IMR-90 (cell line): ENCODE measurements around the gene PPP1R9A. TPM values are rescaled to one million over a fixed set of nuclear protein-coding genes. Genes with fewer than 3 reads are reported as not detected.

ENCODE experiments used
- ATAC-seq: fragments of 200-7000 bp; cut with Tn5 transposase; 2 replicates; pipeline ENCODE4 v1.9.1; 2020; ENCODE audit warnings: low read depth, mild to moderate bottlenecking, moderate library complexity
- BruUV-seq: library from RNA; stranded (reverse); fragments of 400-500 nt; replicated peaks from 2 replicates; lab custom pipeline; 2021; lab: Mats Ljungman, UMichigan
- CTCF ChIA-PET: fragments of 300-600 bp; formaldehyde crosslinking; extraction: SDS; loops from one replicate; lab custom pipeline; 2021; ENCODE audit warnings: antibody characterized with exemption; lab: Yijun Ruan, JAX
- POLR2A ChIA-PET: fragments of 300-600 bp; sonication (Branson Sonifier 250); formaldehyde crosslinking; loops from one replicate; lab custom pipeline; 2022; ENCODE audit warnings: antibody characterized with exemption; ENCODE audit not compliant: unreplicated experiment; lab: Charles Lee
- DNase-seq: peaks from one replicate; pipeline ENCODE4 v3.0.0; 2013
- H2AFZ ChIP-seq: replicated peaks from 2 replicates; pipeline ENCODE3; 2013; ENCODE audit warnings: low read length, mild to moderate bottlenecking; ENCODE audit not compliant: poor library complexity
- H2AK5ac ChIP-seq: 2 replicates; pipeline ENCODE4 v1.6.1; 2013; ENCODE audit warnings: low read depth, low read length, inconsistent platforms
- H2AK9ac ChIP-seq: replicated peaks from 2 replicates; pipeline ENCODE3; 2013; ENCODE audit warnings: mild to moderate bottlenecking, low read depth, low read length, moderate library complexity; ENCODE audit not compliant: poor library complexity
- H2BK120ac ChIP-seq: 2 replicates; pipeline ENCODE4 v1.6.1; 2013; ENCODE audit warnings: low read depth, low read length, inconsistent platforms
- H2BK15ac ChIP-seq: 3 replicates; pipeline ENCODE4 v1.6.1; 2013; ENCODE audit warnings: low read depth, low read length, inconsistent platforms
- H2BK20ac ChIP-seq: 2 replicates; pipeline ENCODE4 v1.6.1; 2013; ENCODE audit warnings: low read depth, mild to moderate bottlenecking, inconsistent platforms, low read length, moderate library complexity
- H2BK5ac ChIP-seq: 2 replicates; pipeline ENCODE4 v1.6.1; 2013; ENCODE audit warnings: mild to moderate bottlenecking, low read depth, low read length, inconsistent platforms; ENCODE audit not compliant: poor library complexity, severe bottlenecking
- H3K14ac ChIP-seq: replicated peaks from 2 replicates; pipeline ENCODE4 v1.6.1; 2013; ENCODE audit warnings: low read depth, low read length, inconsistent platforms
- H3K18ac ChIP-seq: 2 replicates; pipeline ENCODE4 v1.6.1; 2013; ENCODE audit warnings: low read depth, low read length, control low read depth
- H3K23ac ChIP-seq: 2 replicates; pipeline ENCODE4 v1.6.1; 2013; ENCODE audit warnings: low read depth, low read length, inconsistent platforms
- H3K27ac ChIP-seq: 2 replicates; pipeline ENCODE4 v1.5.1; 2013; ENCODE audit warnings: mild to moderate bottlenecking, control low read depth, low read length; ENCODE audit not compliant: insufficient read depth
- H3K27me3 ChIP-seq: 2 replicates; pipeline ENCODE4 v1.6.1; 2013; ENCODE audit warnings: low read length; ENCODE audit not compliant: control insufficient read depth, insufficient read depth
- H3K36me3 ChIP-seq: 2 replicates; pipeline ENCODE4 v1.6.1; 2013; ENCODE audit warnings: low read length, mixed read lengths; ENCODE audit not compliant: control insufficient read depth, insufficient read depth
- H3K4ac ChIP-seq: 2 replicates; pipeline ENCODE4 v1.6.1; 2013; ENCODE audit warnings: low read depth, low read length, inconsistent platforms
- H3K4me1 ChIP-seq: 2 replicates; pipeline ENCODE4 v1.6.1; 2013; ENCODE audit warnings: low read length, mixed read lengths; ENCODE audit not compliant: control insufficient read depth, insufficient read depth
- H3K4me2 ChIP-seq: 2 replicates; pipeline ENCODE4 v1.6.1; 2013; ENCODE audit warnings: low read depth, mild to moderate bottlenecking, control low read depth, low read length, moderate library complexity
- H3K4me3 ChIP-seq: 2 replicates; pipeline ENCODE4 v1.5.1; 2013; ENCODE audit warnings: low read depth, mild to moderate bottlenecking, control low read depth, low read length, moderate library complexity; ENCODE audit not compliant: insufficient read depth
- H3K56ac ChIP-seq: 2 replicates; pipeline ENCODE4 v1.6.1; 2013; ENCODE audit warnings: low read length, inconsistent platforms; ENCODE audit not compliant: insufficient read depth; ENCODE audit errors: extremely low read depth
- H3K79me1 ChIP-seq, 2 experiments: 2 replicates each; pipeline ENCODE4 v1.6.1; 2013; ENCODE audit warnings: low read length in 2 of 2, inconsistent platforms in 1 of 2, low read depth in 1 of 2
- H3K9ac ChIP-seq: 2 replicates; pipeline ENCODE4 v1.6.1; 2013; ENCODE audit warnings: low read depth, low read length, control low read depth
- H3K9me1 ChIP-seq: 2 replicates; pipeline ENCODE4 v1.6.1; 2013; ENCODE audit warnings: low read length, inconsistent platforms; ENCODE audit not compliant: insufficient read depth
- H3K9me3 ChIP-seq: 2 replicates; pipeline ENCODE4 v1.6.1; 2013; ENCODE audit warnings: low read length; ENCODE audit not compliant: control insufficient read depth, insufficient read depth
- H4K20me1 ChIP-seq: 2 replicates; pipeline ENCODE4 v1.6.1; 2013; ENCODE audit warnings: low read length, inconsistent platforms; ENCODE audit not compliant: insufficient read depth
- H4K5ac ChIP-seq: 2 replicates; pipeline ENCODE4 v1.6.1; 2013; ENCODE audit warnings: mild to moderate bottlenecking, low read depth, low read length, control low read depth
- H4K8ac ChIP-seq, 2 experiments: 2 replicates each; pipeline ENCODE4 v1.6.1; 2013; ENCODE audit warnings: low read depth in 2 of 2, low read length in 2 of 2, control low read depth in 1 of 2, inconsistent platforms in 1 of 2
- H4K91ac ChIP-seq: 2 replicates; pipeline ENCODE4 v1.6.1; 2013; ENCODE audit warnings: low read depth, low read length, inconsistent platforms; ENCODE audit not compliant: insufficient read depth
- FOS ChIP-seq: fragments of 150-350 bp; IDR thresholded peaks from 2 replicates; pipeline ENCODE4 v1.6.1; 2016; ENCODE audit warnings: low read depth, low read length
- MAFK ChIP-seq: IDR thresholded peaks from 2 replicates; pipeline ENCODE4 v1.6.1; 2012; ENCODE audit warnings: low read depth, low read length, improper control_type of control experiment
- NFE2L2 ChIP-seq: fragments of 150-350 bp; IDR thresholded peaks from 2 replicates; pipeline ENCODE4 v1.6.1; 2016; ENCODE audit warnings: low read depth, mild to moderate bottlenecking, low read length
- RAD21 ChIP-seq: IDR thresholded peaks from 2 replicates; pipeline ENCODE4 v1.6.1; 2012; ENCODE audit warnings: low read length, improper control_type of control experiment
- WGBS, 2 experiments: methylation state at CpG; one replicate each; pipeline versions ENCODE4 v1.1.5 to v1.1.7; 2013; ENCODE audit warnings: missing lambda C conversion rate in 2 of 2; ENCODE audit not compliant: insufficient read length in 1 of 2; ENCODE audit errors: extremely low coverage in 2 of 2; 5-methylcytosine and 5-hydroxymethylcytosine counted together
- dilution Hi-C: fragments of 300-500 bp; cut with HindIII; formaldehyde crosslinking; loops from one replicate; pipeline ENCODE4 v1.14.3; 2018; ENCODE audit warnings: low sequenced_read_pairs; ENCODE audit not compliant: unreplicated experiment
- in situ Hi-C: fragments of 300-500 bp; cut with MboI; formaldehyde crosslinking; loops from 3 replicates; pipeline ENCODE4 v1.14.3; 2019; ENCODE audit warnings: low sequenced_read_pairs, inconsistent platforms, mixed read lengths
- intact Hi-C: fragments of 100-400 bp; cut with micrococcal nuclease; formaldehyde crosslinking; loops from 2 replicates; pipeline ENCODE4 v1.10.0; 2022
- polyA plus RNA-seq, 3 experiments: library from polyadenylated mRNA; depleted of rRNA; stranded (reverse); fragments of >200 nt; gene quantifications; 2 replicates each; pipeline ENCODE4 v1.2.3, GENCODE V29; 2012; ENCODE audit warnings: low replicate concordance in 1 of 3
- total RNA-seq: library from RNA; depleted of rRNA; stranded (reverse); fragments of >200 nt; gene quantifications from 2 replicates; pipeline ENCODE4 v1.2.3, GENCODE V29; 2012

The PPP1R9A gene
- total and polyA plus RNA-seq, 2 of the 4 experiments (the other 2 are of a cell fraction), result not detected

DNA sequence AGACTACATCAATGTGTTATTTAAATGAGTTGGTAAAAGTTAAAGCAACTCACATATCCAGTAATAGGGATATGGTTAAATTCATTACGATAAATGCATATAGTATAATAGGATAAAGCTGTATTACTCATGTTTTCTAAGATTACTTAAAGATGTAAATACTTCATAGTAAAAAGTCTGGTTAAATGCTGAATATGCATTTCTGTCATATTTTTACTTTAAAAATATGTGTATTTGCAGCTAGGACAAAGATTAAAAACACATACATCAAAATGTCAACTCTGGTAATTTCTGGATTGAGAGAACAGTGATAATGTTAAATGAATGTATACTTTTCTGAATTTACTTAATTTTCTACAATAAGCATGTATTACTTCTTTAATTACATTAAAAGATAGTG, 15.1 kb downstream of the PPP1R9A start:
- H4K91ac ChIP-seq, result no peak overlapping the region
- no peak overlapping the region for H2BK5ac ChIP-seq
- DNase-seq (no peak), ATAC-seq (no peak)
- no peaks in the 10 kb centered on the region for H3K4me1 ChIP-seq
- intact Hi-C loops, result no loop called here
- CTCF ChIA-PET, result no interaction called here
- no peak overlapping the region for H4K8ac ChIP-seq
- dilution Hi-C loops, result no loop called here
- no peak overlapping the region for H2AK5ac ChIP-seq
- POLR2A ChIA-PET, result no interaction called here
- H2BK120ac ChIP-seq, result no peak overlapping the region
- no peaks in the 10 kb centered on the region; the same call in 1 of the 2 replicates for H3K27me3 ChIP-seq
- no peaks in the 10 kb centered on the region for H3K79me1 ChIP-seq
- H2AFZ ChIP-seq, result no peak overlapping the region
- TF ChIP-seq NFE2L2, result no peak
- TF ChIP-seq RAD21, result no peak
- no peak for TF ChIP-seq FOS
- TF ChIP-seq MAFK, result peak; percentile 77
- H4K5ac ChIP-seq, result no peak overlapping the region
- H3K4ac ChIP-seq, result no peak overlapping the region
- WGBS, 2 experiments, result no CpG with 5 or more reads among the region's 1 CpG
- H4K20me1 ChIP-seq, result no peaks in the 10 kb centered on the region
- no peak overlapping the region for H2AK9ac ChIP-seq
- H3K4me3 ChIP-seq, result no peak overlapping the region
- no peak overlapping the region for H2BK20ac ChIP-seq
- no peaks in the 10 kb centered on the region for H3K9me1 ChIP-seq
- BruUV-seq, result no TSS peak
- no peak overlapping the region for H3K27ac ChIP-seq
- no peak overlapping the region for H3K23ac ChIP-seq
- in situ Hi-C loops, result no loop called here
- H3K9me3 ChIP-seq, result no peaks in the 10 kb centered on the region
- no peak overlapping the region for H3K56ac ChIP-seq
- no peak overlapping the region for H3K18ac ChIP-seq
- H3K9ac ChIP-seq, result no peak overlapping the region
- H3K36me3 ChIP-seq, result no peaks in the 10 kb centered on the region
- H2BK15ac ChIP-seq, result no peak overlapping the region
- no peak overlapping the region for H3K14ac ChIP-seq
- H3K4me2 ChIP-seq, result no peak overlapping the region
